Esophagus muscularis mucosa (tissue), 4 donors: ENCODE results near the gene MARCHF9.

ENCODE experiments used
- EP300 ChIP-seq: sonication (generic); formaldehyde crosslinking; IDR thresholded peaks from one replicate; pipeline ENCODE4 v1.6.1; 2017; ENCODE audit warnings: antibody characterized with exemption
- POLR2A ChIP-seq: fragments of 450-650 bp; IDR thresholded peaks from one replicate; pipeline ENCODE4 v1.6.1; 2017; ENCODE audit warnings: antibody characterized with exemption, moderate library complexity, mild to moderate bottlenecking, low read depth
- POLR2AphosphoS5 ChIP-seq, 2 donors: sonication (generic); formaldehyde crosslinking; IDR thresholded peaks; one replicate each; pipeline ENCODE4 v1.6.1; 2017; ENCODE audit warnings: antibody characterized with exemption in 2 of 2
- TF ChIP-seq, protein P1 (sequence below), 3 experiments: fragments of 200-600 bp in 2 of 3; fragments of 450-650 bp in 1 of 3; sonication (generic) in 2 of 3; IDR thresholded peaks; one replicate each; pipeline ENCODE4 v1.5.1; 2017 to 2019; ENCODE audit warnings: antibody characterized with exemption in 3 of 3, mild to moderate bottlenecking in 2 of 3, moderate library complexity in 1 of 3

DNA sequence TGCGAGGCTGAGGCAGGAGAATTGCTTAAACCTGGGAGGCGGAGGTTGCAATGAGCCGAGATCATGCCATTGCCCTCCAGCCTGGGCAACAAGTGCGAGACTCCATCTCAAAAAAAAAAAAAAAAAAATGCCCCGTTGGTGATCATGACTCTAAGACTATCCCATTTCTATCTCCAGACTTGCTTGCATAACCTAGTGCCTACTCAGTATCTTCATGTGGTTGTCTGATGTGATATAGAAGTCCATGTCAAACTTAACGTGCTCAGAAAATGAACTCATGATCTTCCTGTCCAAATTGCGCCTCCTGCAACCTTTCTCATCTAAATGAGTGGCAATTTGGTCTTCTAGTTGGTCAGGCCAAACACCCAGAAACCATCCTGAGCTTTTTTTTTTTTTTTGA is 23.0 kb downstream of the MARCHF9 start:
- TF ChIP-seq POLR2A (no peak), EP300 (no peak), POLR2AphosphoS5 (IDR thresholded peaks at IDR 0.05) (no peak)
- TF ChIP-seq, protein P1, sequence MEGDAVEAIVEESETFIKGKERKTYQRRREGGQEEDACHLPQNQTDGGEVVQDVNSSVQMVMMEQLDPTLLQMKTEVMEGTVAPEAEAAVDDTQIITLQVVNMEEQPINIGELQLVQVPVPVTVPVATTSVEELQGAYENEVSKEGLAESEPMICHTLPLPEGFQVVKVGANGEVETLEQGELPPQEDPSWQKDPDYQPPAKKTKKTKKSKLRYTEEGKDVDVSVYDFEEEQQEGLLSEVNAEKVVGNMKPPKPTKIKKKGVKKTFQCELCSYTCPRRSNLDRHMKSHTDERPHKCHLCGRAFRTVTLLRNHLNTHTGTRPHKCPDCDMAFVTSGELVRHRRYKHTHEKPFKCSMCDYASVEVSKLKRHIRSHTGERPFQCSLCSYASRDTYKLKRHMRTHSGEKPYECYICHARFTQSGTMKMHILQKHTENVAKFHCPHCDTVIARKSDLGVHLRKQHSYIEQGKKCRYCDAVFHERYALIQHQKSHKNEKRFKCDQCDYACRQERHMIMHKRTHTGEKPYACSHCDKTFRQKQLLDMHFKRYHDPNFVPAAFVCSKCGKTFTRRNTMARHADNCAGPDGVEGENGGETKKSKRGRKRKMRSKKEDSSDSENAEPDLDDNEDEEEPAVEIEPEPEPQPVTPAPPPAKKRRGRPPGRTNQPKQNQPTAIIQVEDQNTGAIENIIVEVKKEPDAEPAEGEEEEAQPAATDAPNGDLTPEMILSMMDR (IDR thresholded peaks at IDR 0.05): no peak
